ENCODE data around the gene NCKAP5.

DNA sequence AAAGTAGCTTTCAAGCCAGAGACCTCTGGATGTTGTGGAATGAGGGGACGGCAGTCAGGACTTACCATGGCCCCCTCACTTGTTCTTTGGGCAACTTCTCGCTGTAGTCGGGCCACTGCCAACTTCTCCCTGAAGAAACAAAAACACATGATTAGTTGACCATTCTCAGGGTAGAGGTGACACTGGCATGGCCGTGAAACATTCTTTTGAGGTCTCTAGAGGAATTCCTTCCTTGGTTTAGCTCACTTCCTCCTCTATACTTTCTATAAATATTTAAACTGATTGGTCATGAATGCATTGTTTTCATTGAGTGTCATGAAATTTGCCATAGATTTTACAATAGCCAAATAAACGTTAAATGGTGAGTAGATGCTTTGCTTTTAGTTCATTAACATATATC, 354.6 kb downstream of the NCKAP5 start:
- TF ChIP-seq ZNF274 (IDR thresholded peaks at IDR 0.05; ENCODE audit: low read depth, low read length) (no peak), SUZ12 (IDR thresholded peaks at IDR 0.05; ENCODE audit: extremely low read depth, insufficient read depth, insufficient read length) (no peak), YY1 (IDR thresholded peaks at IDR 0.05; ENCODE audit: insufficient read depth, insufficient read length) (no peak)

All from NT2/D1 (cell line).